GM18505 (cell line): ENCODE data around the gene PDCD2.

Experiments used
- ATAC-seq: cut with Tn5 transposase; IDR thresholded peaks from one replicate; pipeline ENCODE4 v1.9.1; 2021; ENCODE audit not compliant: unreplicated experiment
- POLR2A ChIP-seq: IDR thresholded peaks from 4 replicates; pipeline ENCODE4 v1.6.1; 2011; ENCODE audit warnings: borderline replicate concordance; ENCODE audit not compliant: insufficient read depth, insufficient read length; ENCODE audit errors: extremely low read depth

PDCD2 gene

DNA sequence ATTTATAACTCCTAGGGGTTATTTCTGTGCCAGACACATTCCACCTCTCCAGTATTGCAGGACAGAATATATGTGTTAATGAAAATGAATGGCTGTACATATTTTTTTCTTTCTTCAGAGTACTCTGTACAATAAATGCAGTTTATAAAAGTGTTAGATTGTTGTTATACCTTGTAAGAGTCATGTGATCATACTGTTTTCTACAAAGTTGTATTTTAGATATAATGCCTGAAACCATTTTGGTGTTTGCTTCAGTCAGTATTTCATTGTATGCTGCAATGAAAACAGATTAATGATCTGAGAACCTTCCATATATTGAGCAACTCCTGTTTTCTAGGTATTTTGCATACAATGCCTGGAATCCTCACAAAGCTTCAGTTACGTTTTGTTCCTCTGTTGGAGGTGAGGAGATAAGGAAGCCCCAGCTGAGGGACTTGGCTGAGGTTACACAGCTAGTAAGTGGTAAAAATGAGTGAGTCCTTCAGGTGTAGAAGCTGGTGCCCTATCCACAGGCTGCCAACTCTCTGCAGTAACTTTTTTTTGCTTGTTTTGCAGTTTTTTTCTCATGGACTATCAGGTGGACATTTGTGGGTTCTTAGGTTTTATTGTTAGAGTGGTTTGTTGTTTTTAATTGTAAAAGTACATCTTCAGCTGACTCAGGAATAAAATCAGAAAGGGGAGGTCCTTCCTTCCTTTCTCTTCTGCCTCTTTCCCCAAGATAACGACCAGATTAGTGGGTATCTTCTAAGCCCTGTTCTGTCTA, 11.6 kb downstream of the PDCD2 start:
- no peak for TF ChIP-seq POLR2A
- ATAC-seq, result no peak

- TF ChIP-seq POLR2A, result no peak
- no peak for ATAC-seq
These were observed 19.4 kb downstream of the PDCD2 start for GRCh38 chr6:170564936-170565530.

DNA sequence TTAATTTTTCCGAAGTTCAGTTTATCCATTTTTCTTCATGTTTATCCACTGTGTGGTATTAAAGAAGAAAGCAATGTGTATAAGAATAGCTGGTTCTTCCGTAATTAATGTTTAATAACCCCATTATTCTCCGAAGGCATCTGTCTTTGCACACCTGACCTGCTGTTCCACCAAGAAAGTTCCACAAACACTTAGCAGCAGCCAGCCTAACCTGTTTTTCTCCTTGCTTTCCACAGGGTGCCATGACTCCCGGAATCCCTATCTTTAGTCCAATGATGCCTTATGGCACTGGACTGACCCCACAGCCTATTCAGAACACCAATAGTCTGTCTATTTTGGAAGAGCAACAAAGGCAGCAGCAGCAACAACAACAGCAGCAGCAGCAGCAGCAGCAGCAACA, 22.9 kb downstream of the PDCD2 start:
- no peak for TF ChIP-seq POLR2A
- ATAC-seq, result no peak

GRCh38 chr6:170555305-170555704, 29.1 kb downstream of the PDCD2 start:
- ATAC-seq, result no peak
- TF ChIP-seq POLR2A, result no peak

DNA sequence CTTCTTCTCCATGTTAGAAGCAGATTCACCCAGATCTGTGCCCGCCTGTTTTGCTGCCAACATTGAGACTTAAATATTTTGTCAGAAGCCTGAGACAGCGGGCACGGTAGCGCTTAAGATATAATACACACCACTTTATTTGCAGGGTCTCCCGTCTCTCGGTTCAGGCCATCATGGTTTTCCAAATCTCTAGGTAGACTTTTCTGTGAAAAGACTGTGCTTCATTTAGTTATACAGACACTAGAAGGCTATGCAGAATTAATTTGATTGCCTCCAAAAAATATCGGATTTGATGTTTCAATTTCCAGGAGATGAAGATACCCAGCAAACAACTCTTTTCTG, 29.7 kb downstream of the PDCD2 start:
- ATAC-seq, result no peak
- TF ChIP-seq POLR2A, result no peak

DNA sequence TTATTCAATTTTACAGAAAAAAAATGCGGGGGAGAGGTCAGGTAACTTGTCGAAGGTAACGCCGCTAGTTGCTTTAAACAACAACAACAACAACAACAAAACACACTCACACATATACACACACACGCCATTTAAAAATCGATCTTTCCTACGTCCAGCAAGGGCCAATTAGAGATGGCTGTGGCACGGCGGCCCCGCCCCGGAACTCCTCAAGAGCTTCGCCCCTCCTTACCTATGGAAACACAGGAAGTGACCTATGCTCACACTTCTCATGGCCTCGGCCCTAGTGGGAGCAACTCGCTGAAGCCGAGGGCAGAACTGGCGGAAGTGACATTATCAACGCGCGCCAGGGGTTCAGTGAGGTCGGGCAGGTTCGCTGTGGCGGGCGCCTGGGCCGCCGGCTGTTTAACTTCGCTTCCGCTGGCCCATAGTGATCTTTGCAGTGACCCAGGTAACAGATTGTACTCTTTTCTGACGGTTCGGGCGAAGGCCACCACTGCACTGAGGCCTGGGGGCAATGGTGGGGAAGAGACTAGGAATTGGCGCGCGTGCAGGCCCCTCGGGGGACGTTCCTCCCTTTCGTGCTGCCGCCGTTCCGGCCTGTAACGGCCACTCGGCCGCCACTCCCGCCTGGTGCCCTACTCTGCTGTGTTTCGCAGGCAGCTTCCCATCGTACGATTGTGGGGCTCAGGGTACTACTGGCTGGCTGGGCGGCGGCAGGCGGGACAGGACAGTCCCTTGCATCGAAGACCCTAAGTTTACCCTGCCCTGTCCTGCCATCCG, 30.2 kb downstream of the PDCD2 start, which contains the start of gene TBP:
TBP (plus strand) TSS at position 357 of the 783 bp plus-strand sequence. CDS start 2,661 bp downstream, outside the sequence.
- ATAC-seq, result peak; percentile 97

DNA sequence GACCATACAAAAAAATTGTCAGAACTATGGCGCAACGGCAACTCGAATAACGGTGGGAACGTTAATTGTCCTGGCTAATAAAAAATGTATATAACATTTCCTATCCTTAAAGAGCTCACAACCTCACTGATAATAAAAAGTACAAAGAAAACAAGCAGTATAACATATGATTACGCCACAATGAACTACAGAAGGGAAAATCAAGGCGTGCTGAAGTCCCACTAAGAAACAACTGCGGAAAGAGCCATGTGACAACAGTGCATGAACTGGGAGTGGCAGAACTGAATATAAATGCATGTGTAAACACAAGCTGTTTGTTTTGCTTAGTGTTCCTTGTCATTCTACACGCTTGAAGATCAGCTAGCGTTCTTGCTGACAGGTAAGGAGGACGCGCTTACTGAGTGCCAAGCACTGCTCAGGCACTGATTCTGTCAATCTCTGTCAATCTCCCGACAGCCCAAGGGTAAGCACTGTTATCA, 30.9 kb downstream of the PDCD2 start:
- ATAC-seq, result peak; percentile 33
- no peak for TF ChIP-seq POLR2A

More for the DNA sequence above, 30.2 kb downstream of the PDCD2 start, which contains the start of gene TBP:
- TF ChIP-seq POLR2A, result peak; percentile 74

DNA sequence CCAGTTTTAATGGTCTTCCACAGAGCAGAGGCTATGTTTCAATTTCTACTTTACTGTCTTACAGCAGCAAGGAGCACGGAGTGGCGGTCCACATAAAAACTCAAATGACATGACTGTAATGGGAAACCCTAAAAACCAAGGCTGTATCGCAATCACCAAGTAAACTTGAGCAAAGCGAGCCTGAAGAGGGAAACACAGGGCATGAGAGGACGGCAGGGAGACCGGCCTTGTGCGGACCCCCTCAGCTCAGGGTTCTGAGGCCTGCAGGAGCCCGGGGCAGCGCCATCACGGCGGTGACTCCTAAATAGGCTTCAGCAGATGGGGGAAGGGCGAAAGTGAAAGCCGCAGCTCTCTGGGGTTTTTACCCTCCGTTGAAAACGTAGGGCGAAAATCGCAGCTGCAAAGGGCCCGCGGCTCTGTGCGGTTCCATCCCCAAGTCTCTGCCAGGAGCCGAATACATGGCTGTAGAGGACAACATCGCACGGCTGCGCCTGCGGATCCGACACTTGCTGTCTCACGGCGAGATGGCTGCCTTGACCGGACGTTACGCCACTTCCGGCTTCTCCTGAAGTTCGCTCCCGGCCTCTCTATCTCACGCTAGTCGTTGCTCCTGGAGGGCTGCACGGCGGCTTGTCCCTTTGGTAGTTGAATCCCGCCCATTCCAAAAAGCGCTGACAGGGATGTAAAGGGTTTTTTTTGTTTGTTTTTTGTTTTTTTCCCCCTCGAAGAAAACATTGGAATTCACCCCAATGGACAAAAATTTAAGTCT, 31.5 kb downstream of the PDCD2 start, which contains the start of gene PSMB1:
PSMB1 (minus strand) TSS at position 543 of the 769 bp plus-strand sequence; CDS start at position 478, 65 bp downstream.
- TF ChIP-seq POLR2A, result peak; percentile 97
- peak; percentile 48 for ATAC-seq

DNA sequence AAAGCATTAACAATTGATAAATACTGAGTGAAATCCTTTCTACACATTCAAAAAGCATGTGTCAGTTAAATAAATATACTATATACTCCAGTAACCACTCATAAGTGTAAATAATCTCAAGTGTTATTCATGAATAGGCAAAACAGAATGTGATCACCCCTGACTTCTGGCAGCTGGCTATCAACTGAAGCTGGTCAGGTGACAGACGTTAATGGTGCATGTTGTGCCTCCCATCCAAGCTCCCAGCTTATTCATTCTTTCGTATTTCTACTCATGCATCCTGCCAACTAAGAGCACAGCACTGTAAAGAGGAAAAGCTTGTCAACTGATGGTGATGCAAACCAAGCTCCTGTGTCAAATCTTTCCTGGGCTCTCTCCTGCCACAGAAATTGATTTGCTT, 39.0 kb downstream of the PDCD2 start:
- ATAC-seq, result no peak
- no peak for TF ChIP-seq POLR2A

DNA sequence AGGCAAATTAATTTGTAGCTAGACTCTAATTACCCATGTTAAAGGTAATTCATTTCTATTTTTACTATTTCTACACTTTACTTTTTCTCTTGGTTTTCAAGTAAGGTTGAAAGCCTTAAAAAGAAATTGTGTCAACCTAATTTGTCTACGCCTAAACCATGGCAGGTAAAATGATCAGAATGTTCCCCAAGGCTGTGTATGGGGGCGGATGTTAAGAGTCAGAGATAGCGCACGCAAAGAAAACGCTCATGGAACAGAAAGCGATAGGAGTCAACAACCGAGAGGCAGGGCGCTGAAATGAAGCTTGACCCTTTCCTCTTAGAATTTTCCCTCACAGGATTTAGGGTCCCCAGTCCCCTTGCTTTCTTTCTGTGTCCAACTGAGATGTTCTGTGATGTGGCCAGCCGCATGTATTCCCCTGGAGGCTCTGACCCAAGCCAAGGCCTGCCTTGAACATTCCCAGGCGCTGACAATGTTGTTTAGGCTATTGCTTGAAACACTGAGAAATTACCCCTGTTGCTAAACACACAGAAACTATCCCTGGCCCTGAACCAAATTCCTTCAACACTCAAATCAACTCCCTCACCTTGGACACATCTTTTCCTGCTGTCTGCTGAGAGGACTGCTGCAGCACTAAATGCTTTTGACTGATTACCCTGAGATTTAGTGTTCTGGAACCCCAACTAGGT, 42.3 kb downstream of the PDCD2 start:
- no peak for ATAC-seq
- no peak for TF ChIP-seq POLR2A

GRCh38 chr6:170537329-170537728, 47.1 kb downstream of the PDCD2 start:
- no peak for ATAC-seq
- no peak for TF ChIP-seq POLR2A

GRCh38 chr6:170536671-170537070, 47.8 kb downstream of the PDCD2 start:
- TF ChIP-seq POLR2A, result no peak
- ATAC-seq, result no peak
